NT2/D1 (cell line): ENCODE results near the gene CHCHD10.

ENCODE experiments used
- DNase-seq: peaks from one replicate; pipeline ENCODE4 v3.0.0-alpha.2; 2011; ENCODE audit warnings: low read depth, low spot score
- H3K27me3 ChIP-seq: 2 replicates; pipeline ENCODE4 v1.6.0; 2011; ENCODE audit warnings: mild to moderate bottlenecking; ENCODE audit not compliant: insufficient read length, insufficient read depth
- H3K36me3 ChIP-seq: 2 replicates; pipeline ENCODE4 v1.6.1; 2011; ENCODE audit warnings: mild to moderate bottlenecking, low read length, mixed read lengths; ENCODE audit not compliant: insufficient read depth, insufficient read length
- H3K4me1 ChIP-seq: 2 replicates; pipeline ENCODE4 v1.5.1; 2011; ENCODE audit not compliant: insufficient read depth, insufficient read length
- H3K4me3 ChIP-seq: 2 replicates; pipeline ENCODE4 v1.5.1; 2011; ENCODE audit warnings: low read depth; ENCODE audit not compliant: insufficient read length
- H3K9ac ChIP-seq: 2 replicates; pipeline ENCODE4 v1.6.0; 2011; ENCODE audit warnings: low read depth; ENCODE audit not compliant: insufficient read length
- H3K9me3 ChIP-seq: 2 replicates; pipeline ENCODE4 v1.5.1; 2011; ENCODE audit warnings: mild to moderate bottlenecking, low read length; ENCODE audit not compliant: insufficient read depth
- SUZ12 ChIP-seq: IDR thresholded peaks from 2 replicates; pipeline ENCODE4 v1.6.1; 2011; ENCODE audit not compliant: insufficient read length, insufficient read depth; ENCODE audit errors: extremely low read depth
- YY1 ChIP-seq: IDR thresholded peaks from 2 replicates; pipeline ENCODE4 v1.6.1; 2011; ENCODE audit not compliant: insufficient read length, insufficient read depth
- ZNF274 ChIP-seq: IDR thresholded peaks from 2 replicates; pipeline ENCODE4 v1.6.1; 2011; ENCODE audit warnings: mild to moderate bottlenecking, low read depth, low read length

CHCHD10 gene

DNA sequence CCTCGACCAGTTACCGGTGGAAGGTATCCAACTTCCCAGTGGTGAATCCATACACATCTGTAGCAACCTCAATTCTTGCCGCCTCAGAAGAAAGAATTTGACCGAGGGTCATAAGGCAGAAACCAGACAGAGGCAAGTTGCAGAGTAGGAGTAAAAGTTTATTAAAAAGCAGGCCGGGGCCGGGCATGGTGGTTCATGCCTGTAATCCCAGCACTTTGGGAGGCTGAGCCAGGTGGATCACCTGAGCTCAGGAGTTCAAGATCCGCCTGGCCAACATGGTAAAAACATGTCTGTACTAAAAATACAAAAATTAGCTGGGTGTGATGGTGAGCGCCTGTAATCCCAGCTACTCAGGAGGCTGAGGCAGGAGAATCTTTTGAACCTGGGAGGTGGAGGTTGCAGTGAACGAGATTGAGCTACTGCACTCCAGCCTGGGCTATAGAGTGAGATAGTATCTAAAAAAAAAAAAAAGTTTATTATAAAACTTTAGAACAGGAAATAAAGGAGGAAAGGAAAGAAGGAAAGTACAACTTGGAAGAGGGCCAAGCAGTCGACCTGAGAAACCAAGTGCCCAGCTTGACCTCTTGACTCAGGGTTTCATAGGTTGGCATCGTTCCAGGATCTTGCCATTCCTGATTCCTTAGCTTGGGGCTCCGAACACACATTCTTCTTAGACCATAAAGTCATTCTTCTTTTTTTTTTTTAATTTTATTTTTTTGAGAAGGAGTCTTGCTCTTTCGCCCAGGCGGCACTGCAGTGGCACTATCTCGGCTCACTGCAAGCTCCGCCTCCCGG is 49.2 kb downstream of the CHCHD10 start:
- no peak for TF ChIP-seq YY1
- no peak for TF ChIP-seq ZNF274
- no peak for TF ChIP-seq SUZ12
- no peak overlapping the region for H3K4me3 ChIP-seq
- no peak for DNase-seq
- H3K27me3 ChIP-seq = no peaks in the 10 kb centered on the region
- no peaks in the 10 kb centered on the region for H3K4me1 ChIP-seq
- H3K36me3 ChIP-seq = peaks cover 9% of the 10 kb centered on the region
- no peak overlapping the region for H3K9ac ChIP-seq
- H3K9me3 ChIP-seq = no peaks in the 10 kb centered on the region

- peak; percentile 47 for DNase-seq
- peak; percentile 89 for TF ChIP-seq YY1
- TF ChIP-seq SUZ12 = no peak
- Histone ChIP-seq H3K27me3 (no peaks in the 10 kb centered on the region), H3K4me3 (peak overlapping the region; percentile 63), H3K4me1 (no peaks in the 10 kb centered on the region), H3K36me3 (peaks cover 15% of the 10 kb centered on the region), H3K9ac (peak overlapping the region; percentile 79), H3K9me3 (no peaks in the 10 kb centered on the region)
These were observed 50.7 kb downstream of the CHCHD10 start for GRCh38 chr22:23716811-23717801.
